SK-N-SH (cell line): ENCODE results near the gene DYNC2LI1. TPM values are rescaled to one million over a fixed set of nuclear protein-coding genes. Genes with fewer than 3 reads are reported as not detected.

Experiments used
- CTCF ChIA-PET: fragments of 300-600, 350-600 bp; formaldehyde crosslinking; extraction: SDS; loops from one replicate; lab custom pipeline; 2021; lab: Yijun Ruan, JAX
- POLR2A ChIA-PET: fragments of 350-600 bp; sonication (Branson Sonifier 250); formaldehyde crosslinking; extraction: SDS; loops from one replicate; lab custom pipeline; 2020; ENCODE audit warnings: antibody characterized with exemption, inconsistent platforms; lab: Yijun Ruan, JAX
- DNase-seq: peaks from one replicate; pipeline ENCODE4 v3.0.0; 2012
- H2AFZ ChIP-seq: fragments of 200-600 bp; sonication (generic); 2 replicates; pipeline ENCODE4 v1.8.1; 2016; ENCODE audit warnings: antibody characterized with exemption, mild to moderate bottlenecking, low read depth
- H3F3A ChIP-seq: fragments of 200-600 bp; sonication (generic); replicated peaks from 2 replicates; pipeline ENCODE3; 2016; ENCODE audit warnings: antibody characterized with exemption, mild to moderate bottlenecking; ENCODE audit not compliant: insufficient read depth
- H3K27ac ChIP-seq, 2 experiments: fragments of 200-500 bp in 1 of 2; fragments of 200-600 bp in 1 of 2; sonication (Bioruptor generic) in 1 of 2; sonication (generic), shearing (Covaris generic) in 1 of 2; 2 replicates each; pipeline versions ENCODE4 v1.5.1 to v1.6.1; 2014 to 2016; ENCODE audit warnings: low read depth in 2 of 2, inconsistent platforms in 1 of 2, low read length in 1 of 2, mild to moderate bottlenecking in 1 of 2, mixed read lengths in 1 of 2
- H3K27me3 ChIP-seq: fragments of 200-600 bp; sonication (generic), shearing (Covaris generic); 2 replicates; pipeline ENCODE4 v1.6.1; 2016; ENCODE audit warnings: mixed run types; ENCODE audit not compliant: insufficient read depth
- H3K36me3 ChIP-seq, 2 experiments: fragments of 200-500 bp in 1 of 2; fragments of 200-600 bp in 1 of 2; sonication (Bioruptor generic) in 1 of 2; sonication (generic) in 1 of 2; replicated peaks in 1 of 2; 2 replicates each; pipeline versions ENCODE3 to v1.5.1; 2014 to 2016; ENCODE audit warnings: low read length in 1 of 2, mild to moderate bottlenecking in 1 of 2; ENCODE audit not compliant: insufficient read depth in 2 of 2, control insufficient read depth in 1 of 2
- H3K4me1 ChIP-seq, 2 experiments: fragments of 200-500 bp in 1 of 2; fragments of 200-600 bp in 1 of 2; sonication (Bioruptor generic) in 1 of 2; sonication (generic), shearing (Covaris generic) in 1 of 2; 2 replicates each; pipeline versions ENCODE4 v1.5.1 to v1.6.1; 2014 to 2016; ENCODE audit warnings: low read depth in 1 of 2, low read length in 1 of 2, mixed run types in 1 of 2; ENCODE audit not compliant: insufficient read depth in 2 of 2, control insufficient read depth in 1 of 2
- H3K4me2 ChIP-seq: fragments of 200-600 bp; sonication (generic), shearing (Covaris generic); 2 replicates; pipeline ENCODE4 v1.6.1; 2017; ENCODE audit warnings: mixed run types
- H3K4me3 ChIP-seq, 2 experiments: fragments of 200-500 bp in 1 of 2; fragments of 200-600 bp in 1 of 2; sonication (Bioruptor generic) in 1 of 2; sonication (generic), shearing (Covaris generic) in 1 of 2; 2 replicates each; pipeline versions ENCODE4 v1.5.1 to v1.8.1; 2014 to 2016; ENCODE audit warnings: low read depth in 2 of 2, inconsistent platforms in 1 of 2, low read length in 1 of 2, mild to moderate bottlenecking in 1 of 2, mixed read lengths in 1 of 2, moderate library complexity in 1 of 2
- H3K79me2 ChIP-seq: fragments of 200-600 bp; sonication (generic); 2 replicates; pipeline ENCODE4 v1.8.1; 2017; ENCODE audit warnings: mild to moderate bottlenecking; ENCODE audit not compliant: insufficient read depth
- H3K9ac ChIP-seq: fragments of 200-600 bp; sonication (generic); 2 replicates; pipeline ENCODE4 v1.6.1; 2017; ENCODE audit warnings: mixed run types
- H3K9me2 ChIP-seq: fragments of 200-600 bp; sonication (generic); 2 replicates; pipeline ENCODE4 v1.6.1; 2017; ENCODE audit warnings: mixed run types
- H3K9me3 ChIP-seq: fragments of 200-600 bp; sonication (generic); 2 replicates; pipeline ENCODE4 v1.6.1; 2017; ENCODE audit warnings: mixed run types, mild to moderate bottlenecking, moderate library complexity
- H4K20me1 ChIP-seq: fragments of 200-600 bp; sonication (generic); 2 replicates; pipeline ENCODE4 v1.6.1; 2017; ENCODE audit warnings: mild to moderate bottlenecking, mixed run types; ENCODE audit not compliant: insufficient read depth
- EP300 ChIP-seq, 2 experiments: IDR thresholded peaks; 2 replicates each; pipeline versions ENCODE4 v1.4.0 to v1.6.1; 2012; ENCODE audit warnings: borderline replicate concordance in 1 of 2, low read depth in 1 of 2, low read length in 1 of 2
- EZH2phosphoT487 ChIP-seq: fragments of 200-600 bp; sonication (generic); IDR thresholded peaks from 2 replicates; pipeline ENCODE4 v1.6.1; 2017; ENCODE audit warnings: low read depth, mixed run types, mild to moderate bottlenecking, antibody characterized with exemption, moderate library complexity, borderline replicate concordance
- FOSL2 ChIP-seq: IDR thresholded peaks from 2 replicates; pipeline ENCODE4 v1.4.0; 2012; ENCODE audit warnings: low read depth, mild to moderate bottlenecking, moderate library complexity, borderline replicate concordance
- FOXM1 ChIP-seq: IDR thresholded peaks from 2 replicates; pipeline ENCODE4 v1.4.0; 2012; ENCODE audit warnings: low read depth, mild to moderate bottlenecking
- MAX ChIP-seq: IDR thresholded peaks from 2 replicates; pipeline ENCODE4 v1.4.0; 2012; ENCODE audit warnings: low read depth
- MEF2A ChIP-seq: IDR thresholded peaks from 2 replicates; pipeline ENCODE4 v1.4.0; 2012; ENCODE audit warnings: low read depth, borderline replicate concordance
- NRF1 ChIP-seq: IDR thresholded peaks from 2 replicates; pipeline ENCODE4 v1.6.1; 2012; ENCODE audit warnings: low read depth, mild to moderate bottlenecking, low read length
- PBX3 ChIP-seq: IDR thresholded peaks from 2 replicates; pipeline ENCODE4; 2012
- REST ChIP-seq: IDR thresholded peaks from 2 replicates; pipeline ENCODE4 v1.6.1; 2012; ENCODE audit warnings: mild to moderate bottlenecking, low read depth, low read length, moderate library complexity
- RFX5 ChIP-seq: IDR thresholded peaks from 2 replicates; pipeline ENCODE4 v1.6.1; 2012; ENCODE audit warnings: mild to moderate bottlenecking, improper control_type of control experiment, low read length
- SMC3 ChIP-seq: IDR thresholded peaks from 2 replicates; pipeline ENCODE4 v1.6.1; 2012; ENCODE audit warnings: low read depth, low read length, improper control_type of control experiment
- TCF12 ChIP-seq: IDR thresholded peaks from 2 replicates; pipeline ENCODE4 v1.4.0; 2012
- USF2 ChIP-seq: fragments of 150-350 bp; IDR thresholded peaks from 2 replicates; pipeline ENCODE4 v1.6.1; 2017; ENCODE audit warnings: antibody characterized with exemption, low read length, low read depth, borderline replicate concordance
- WGBS: methylation state at CpG from one replicate; pipeline ENCODE4 v1.1.6; 2017; ENCODE audit warnings: low lambda C conversion rate; 5-methylcytosine and 5-hydroxymethylcytosine counted together
- polyA plus RNA-seq, 3 experiments: library from polyadenylated mRNA; depleted of rRNA; stranded (reverse); fragments of >200 nt; gene quantifications; 2 replicates each; pipeline ENCODE4 v1.2.3, GENCODE V29; 2012

The DYNC2LI1 gene
- polyA plus RNA-seq, 1 of the 3 experiments (the other 2 are of a cell fraction): 20.4 TPM

- Histone ChIP-seq H3F3A (peaks cover 5% of the 10 kb centered on the region), H4K20me1 (no peaks in the 10 kb centered on the region), H3K9ac (no peak overlapping the region), H3K4me3 (no peak overlapping the region), H3K27ac (peak overlapping the region in 1 of 2 experiments; percentile 63; a peak in 2 of 4 replicates), H3K79me2 (no peaks in the 10 kb centered on the region), H3K27me3 (no peaks in the 10 kb centered on the region), H3K36me3 (no peaks in the 10 kb centered on the region), H3K9me2 (no peaks in the 10 kb centered on the region), H3K4me2 (peak overlapping the region; percentile 1; the same call in 1 of the 2 replicates), H3K4me1 (peaks cover 0 to 9% of the 10 kb centered on the region in 2 experiments; a peak in 3 of 4 replicates), H3K9me3 (no peaks in the 10 kb centered on the region), H2AFZ (peak overlapping the region; percentile 47; the same call in 1 of the 2 replicates)
- no peak for DNase-seq
- ChIA-PET CTCF (interaction anchor here (1.1 kb wide), 1 partner anchor 9 kb away, joined by 3 read pairs; no protein-coding TSS in a partner anchor), POLR2A (no interaction called here)
- TF ChIP-seq REST (no peak), EP300 (IDR thresholded peaks at IDR 0.05; ENCODE audit: borderline replicate concordance in 1 of 2, low read depth in 1 of 2, low read length in 1 of 2) (no peak), NRF1 (no peak), MEF2A (no peak), FOSL2 (no peak), USF2 (no peak), RFX5 (no peak), TCF12 (no peak), PBX3 (no peak), SMC3 (no peak), EZH2phosphoT487 (no peak), MAX (no peak), FOXM1 (no peak)
- WGBS: 76% methylated on average over 2 of the region's 2 CpGs
Measured at GRCh38 chr2:43737855-43738254, 36.0 kb upstream of the DYNC2LI1 start.
